ENCODE measurements around the gene GPR21. TPM values are rescaled to one million over a fixed set of nuclear protein-coding genes. Genes with fewer than 3 reads are reported as not detected.

The GPR21 gene
- 0.48 TPM in 1 of 2 replicates, not detected in the other for total RNA-seq (2014; rRNA removed; shearing (Covaris generic))

DNA sequence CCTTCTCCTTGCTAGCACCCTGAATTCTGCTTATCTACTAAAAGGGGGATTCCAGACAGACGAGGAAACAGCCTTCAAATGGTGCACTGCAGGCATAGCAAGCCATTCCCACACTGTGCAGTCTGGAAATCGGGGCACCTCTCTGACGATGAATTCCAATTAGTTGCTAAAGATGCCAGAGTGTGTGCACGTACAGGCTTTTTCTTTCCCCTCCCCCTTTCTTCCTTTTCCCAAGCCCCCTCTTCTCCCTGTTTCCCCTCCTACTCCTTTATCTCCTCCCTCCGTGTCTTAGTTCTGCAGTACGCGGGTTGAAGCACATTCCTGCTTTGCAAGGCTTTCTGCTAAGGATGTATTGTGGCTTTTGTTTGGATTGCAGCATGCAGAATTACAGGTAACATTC is at the start of gene GPR21:
Gene GPR21 (plus strand): TSS at position 316 of the 400 bp plus-strand sequence. CDS start 900 bp downstream, outside the sequence.
- no peak for DNase-seq
- no peak within 1 kb of the TSS for H3K4me3 ChIP-seq (ENCODE audit: insufficient read depth, low read depth, low read length)
- peaks cover 1% of the 10 kb centered on the region; the same call in 1 of the 2 replicates for H3K36me3 ChIP-seq (replicated peaks; ENCODE audit: control insufficient read depth, insufficient read depth, low read length)

DNA sequence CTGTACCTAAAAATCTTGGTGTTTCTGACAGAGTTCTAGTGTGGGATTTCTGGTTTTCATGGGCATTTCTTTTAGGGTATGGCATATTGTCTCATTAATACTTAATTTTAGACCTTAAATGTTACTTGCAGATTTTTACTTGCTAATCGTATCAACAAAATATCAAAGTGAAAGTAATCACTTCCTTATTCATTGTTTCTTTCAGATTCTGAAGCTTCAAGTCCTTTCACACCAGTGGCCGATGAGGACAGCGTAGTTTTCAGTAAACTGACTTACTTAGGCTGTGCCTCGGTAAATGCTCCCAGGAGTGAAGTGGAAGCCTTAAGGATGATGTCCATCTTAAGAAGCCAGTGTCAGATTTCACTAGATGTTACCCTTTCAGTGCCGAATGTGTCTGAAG is 47.5 kb upstream of the GPR21 start:
- peaks cover 10% of the 10 kb centered on the region for H3K36me3 ChIP-seq (replicated peaks; ENCODE audit: control insufficient read depth, insufficient read depth, low read length)
- H3K4me3 ChIP-seq (ENCODE audit: insufficient read depth, low read depth, low read length) = no peak overlapping the region
- no peak for DNase-seq
- no peaks in the 10 kb centered on the region for H3K27me3 ChIP-seq (ENCODE audit: control insufficient read depth, insufficient read depth, low read length)

More for the DNA sequence above, at the start of gene GPR21:
- no peaks in the 10 kb centered on the region for H3K27me3 ChIP-seq (ENCODE audit: control insufficient read depth, insufficient read depth, low read length)

DNA sequence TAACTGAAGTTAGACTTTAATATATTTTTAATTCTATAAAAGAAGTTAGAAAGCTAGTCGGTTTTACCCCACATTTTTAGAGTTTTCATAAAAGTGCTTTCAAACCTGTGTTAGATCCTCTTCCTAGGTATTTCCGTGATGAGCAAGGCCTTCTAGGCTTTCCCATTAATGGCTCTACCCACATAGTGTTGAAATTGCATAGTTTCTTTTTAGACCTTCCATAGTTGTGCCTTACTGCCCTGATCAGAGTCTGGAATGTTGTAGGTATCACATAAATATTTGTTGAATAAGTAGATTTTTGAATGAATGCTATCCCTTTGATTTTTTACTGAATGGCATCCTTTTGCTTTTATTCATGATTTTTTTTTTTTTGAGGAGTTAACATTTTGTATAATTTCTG is 45.3 kb upstream of the GPR21 start:
- Histone ChIP-seq H3K36me3 (replicated peaks; ENCODE audit: control insufficient read depth, insufficient read depth, low read length) (peaks cover 10% of the 10 kb centered on the region), H3K27me3 (ENCODE audit: control insufficient read depth, insufficient read depth, low read length) (no peaks in the 10 kb centered on the region), H3K4me3 (ENCODE audit: insufficient read depth, low read depth, low read length) (no peak overlapping the region)
- DNase-seq = no peak

GRCh38 chr9:122988920-122989621 is 44.4 kb upstream of the GPR21 start:
- H3K36me3 ChIP-seq (replicated peaks; ENCODE audit: control insufficient read depth, insufficient read depth, low read length) = peaks cover 10% of the 10 kb centered on the region
- DNase-seq = no peak
- H3K27me3 ChIP-seq (ENCODE audit: control insufficient read depth, insufficient read depth, low read length) = no peaks in the 10 kb centered on the region
- no peak overlapping the region for H3K4me3 ChIP-seq (ENCODE audit: insufficient read depth, low read depth, low read length)

DNA sequence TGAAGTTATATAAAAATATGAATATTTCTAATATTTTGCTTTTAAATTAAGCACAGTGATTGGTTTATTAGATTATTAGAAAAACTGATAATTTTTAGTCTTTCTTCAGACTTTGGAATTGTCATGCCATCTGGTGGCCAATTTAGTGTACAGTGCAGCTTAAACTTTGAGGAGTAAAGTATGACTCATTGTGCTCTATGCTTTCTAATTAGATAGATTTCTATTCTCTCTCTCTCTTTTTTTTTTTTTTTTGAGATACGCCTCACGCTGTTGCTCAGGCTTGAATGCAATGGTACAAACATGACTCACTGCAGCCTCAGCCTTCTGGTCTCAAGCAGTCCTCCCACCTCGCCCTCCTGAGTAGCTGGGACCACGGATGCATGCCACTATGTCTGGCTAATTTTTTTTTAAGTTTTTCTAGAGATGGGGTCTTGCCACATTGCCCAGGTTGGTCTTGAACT is 42.1 kb upstream of the GPR21 start:
- no peak for DNase-seq
- Histone ChIP-seq H3K36me3 (replicated peaks; ENCODE audit: control insufficient read depth, insufficient read depth, low read length) (peaks cover 9% of the 10 kb centered on the region), H3K27me3 (ENCODE audit: control insufficient read depth, insufficient read depth, low read length) (no peaks in the 10 kb centered on the region), H3K4me3 (ENCODE audit: insufficient read depth, low read depth, low read length) (no peak overlapping the region)

GRCh38 chr9:122996586-122996985 is 36.9 kb upstream of the GPR21 start:
- no peaks in the 10 kb centered on the region for H3K27me3 ChIP-seq (ENCODE audit: control insufficient read depth, insufficient read depth, low read length)
- peaks cover 1% of the 10 kb centered on the region; the same call in 1 of the 2 replicates for H3K36me3 ChIP-seq (replicated peaks; ENCODE audit: control insufficient read depth, insufficient read depth, low read length)
- H3K4me3 ChIP-seq (ENCODE audit: insufficient read depth, low read depth, low read length) = no peak overlapping the region
- DNase-seq = no peak

GRCh38 chr9:122998448-122998847 is 35.0 kb upstream of the GPR21 start:
- no peaks in the 10 kb centered on the region for H3K27me3 ChIP-seq (ENCODE audit: control insufficient read depth, insufficient read depth, low read length)
- no peak overlapping the region for H3K4me3 ChIP-seq (ENCODE audit: insufficient read depth, low read depth, low read length)
- H3K36me3 ChIP-seq (replicated peaks; ENCODE audit: control insufficient read depth, insufficient read depth, low read length) = peaks cover 1% of the 10 kb centered on the region
- DNase-seq = no peak

DNA sequence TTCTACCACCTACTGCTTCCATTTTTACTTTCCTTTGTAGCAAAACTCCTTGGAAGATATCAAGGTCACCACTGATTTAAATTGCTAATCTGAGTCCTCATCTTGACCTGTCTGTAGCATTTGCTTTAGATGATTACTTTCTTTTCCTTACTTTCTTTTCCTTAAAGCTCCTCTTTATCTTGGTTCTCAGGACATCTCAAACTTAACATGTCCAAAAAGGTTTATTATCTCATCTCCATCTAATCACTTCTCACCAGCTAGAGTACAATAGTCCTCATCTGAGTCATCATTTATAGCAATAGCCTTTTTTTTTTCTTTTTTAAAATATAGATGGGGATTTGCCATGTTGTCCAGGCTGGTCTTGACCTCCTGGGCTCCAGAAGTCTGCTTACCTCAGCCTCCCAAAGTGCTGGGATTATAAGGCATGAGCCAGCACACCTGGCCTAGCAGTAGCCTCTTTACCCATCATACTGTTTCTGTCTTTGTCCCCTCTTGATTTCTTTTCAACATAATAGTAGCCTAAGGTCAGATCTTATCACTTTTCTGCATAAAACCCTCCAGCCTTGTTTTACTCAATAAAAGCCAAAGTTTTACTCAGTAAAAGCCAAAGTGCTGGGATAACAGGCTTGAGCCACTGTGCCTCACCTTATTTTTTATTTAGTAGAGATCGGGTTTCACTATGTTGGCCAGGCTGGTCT is 32.9 kb upstream of the GPR21 start:
- Histone ChIP-seq H3K27me3 (ENCODE audit: control insufficient read depth, insufficient read depth, low read length) (no peaks in the 10 kb centered on the region), H3K36me3 (replicated peaks; ENCODE audit: control insufficient read depth, insufficient read depth, low read length) (peaks cover 1% of the 10 kb centered on the region), H3K4me3 (ENCODE audit: insufficient read depth, low read depth, low read length) (no peak overlapping the region)
- DNase-seq = no peak

GRCh38 chr9:123002754-123003153 is 30.7 kb upstream of the GPR21 start:
- DNase-seq = no peak
- Histone ChIP-seq H3K36me3 (replicated peaks; ENCODE audit: control insufficient read depth, insufficient read depth, low read length) (peaks cover 1% of the 10 kb centered on the region), H3K4me3 (ENCODE audit: insufficient read depth, low read depth, low read length) (no peak overlapping the region)

DNA sequence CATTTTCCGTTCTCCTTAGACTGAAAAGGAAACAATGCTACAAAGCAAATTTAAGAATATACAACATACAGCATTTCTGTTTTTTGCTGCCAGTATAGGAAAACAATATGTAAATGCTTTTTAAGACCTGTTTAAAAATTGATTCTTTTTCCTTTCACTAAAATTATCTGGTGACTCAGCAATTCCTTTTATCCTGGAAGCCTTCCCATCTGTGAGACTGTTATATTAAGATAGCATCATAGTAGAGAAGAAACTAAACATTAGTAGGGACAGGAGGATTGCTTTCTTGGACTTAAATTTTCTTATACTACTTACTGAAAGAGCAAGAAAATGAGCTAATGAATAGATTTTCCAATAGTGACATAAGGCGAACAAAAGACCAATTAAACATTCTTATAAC is 30.0 kb upstream of the GPR21 start:
- no peaks in the 10 kb centered on the region for H3K27me3 ChIP-seq (ENCODE audit: control insufficient read depth, insufficient read depth, low read length)
- no peak for DNase-seq
- no peak overlapping the region for H3K4me3 ChIP-seq (ENCODE audit: insufficient read depth, low read depth, low read length)
- peaks cover 1% of the 10 kb centered on the region for H3K36me3 ChIP-seq (replicated peaks; ENCODE audit: control insufficient read depth, insufficient read depth, low read length)

More at GRCh38 chr9:123002754-123003153, 30.7 kb upstream of the GPR21 start:
- no peaks in the 10 kb centered on the region for H3K27me3 ChIP-seq (ENCODE audit: control insufficient read depth, insufficient read depth, low read length)

DNA sequence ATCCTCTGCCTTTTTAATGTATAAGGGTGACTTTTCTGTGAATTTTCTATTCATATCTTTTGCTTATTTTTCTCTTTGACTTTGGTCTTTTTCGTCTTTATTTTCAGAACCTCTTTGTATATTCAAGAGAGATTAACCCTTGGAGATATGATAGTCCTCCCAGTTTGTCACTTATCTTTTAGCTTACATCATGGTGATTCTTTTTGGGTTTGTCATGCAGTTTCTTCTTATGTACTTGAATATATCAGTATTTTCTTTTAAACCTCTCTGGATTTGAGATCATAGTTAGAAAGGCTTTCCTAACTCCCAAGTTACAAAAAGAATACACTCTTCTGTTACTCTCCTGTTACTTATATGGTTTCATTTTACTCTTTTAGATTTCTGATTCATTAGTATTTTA is 27.5 kb upstream of the GPR21 start:
- no peak for DNase-seq
- Histone ChIP-seq H3K36me3 (replicated peaks; ENCODE audit: control insufficient read depth, insufficient read depth, low read length) (peaks cover 1% of the 10 kb centered on the region), H3K27me3 (ENCODE audit: control insufficient read depth, insufficient read depth, low read length) (no peaks in the 10 kb centered on the region), H3K4me3 (ENCODE audit: insufficient read depth, low read depth, low read length) (no peak overlapping the region)

DNA sequence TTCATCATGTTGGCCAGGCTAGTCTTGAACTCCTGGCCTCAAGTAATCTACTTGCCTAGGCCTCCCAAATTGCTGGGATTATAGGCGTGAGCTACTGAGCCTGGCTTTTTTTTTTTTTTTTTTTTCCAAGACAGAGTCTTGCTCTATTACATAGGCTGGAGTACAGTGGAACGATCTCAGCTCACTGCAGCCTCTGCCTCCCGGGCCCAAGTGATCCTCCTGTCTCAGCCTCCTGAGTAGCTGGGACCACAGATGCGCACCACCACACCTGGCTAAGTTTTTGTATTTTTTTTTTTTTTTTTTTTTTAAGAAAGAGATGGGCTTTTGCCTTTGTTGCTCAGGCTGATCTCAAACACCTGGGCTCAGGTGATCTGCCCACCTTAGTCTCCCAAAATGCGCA is 26.2 kb upstream of the GPR21 start:
- DNase-seq = no peak

DNA sequence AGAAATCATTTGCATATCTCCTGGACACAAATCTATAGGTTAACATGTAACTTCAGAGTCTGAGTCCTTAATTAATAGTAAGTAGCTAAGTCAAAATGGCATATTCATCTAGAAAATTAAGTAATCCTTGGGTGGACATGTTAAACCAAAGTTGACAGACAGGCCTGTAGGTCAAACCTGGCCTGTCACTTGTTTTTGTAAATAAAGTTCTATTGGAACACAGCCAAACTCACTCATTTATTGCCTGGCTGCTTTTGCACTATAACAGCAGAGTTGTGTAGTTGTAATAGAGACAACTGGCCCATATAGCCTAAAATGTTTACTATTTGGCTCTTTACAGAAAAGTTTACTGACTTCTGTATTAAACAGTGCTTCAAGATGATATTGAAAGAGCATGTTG is 24.6 kb upstream of the GPR21 start:
- H3K27me3 ChIP-seq (ENCODE audit: control insufficient read depth, insufficient read depth, low read length) = no peaks in the 10 kb centered on the region
- no peaks in the 10 kb centered on the region; the same call in none of the 2 replicates for H3K36me3 ChIP-seq (replicated peaks; ENCODE audit: control insufficient read depth, insufficient read depth, low read length)
- no peak overlapping the region for H3K4me3 ChIP-seq (ENCODE audit: insufficient read depth, low read depth, low read length)
- DNase-seq = no peak

More for the DNA sequence above, 26.2 kb upstream of the GPR21 start:
- Histone ChIP-seq H3K36me3 (replicated peaks; ENCODE audit: control insufficient read depth, insufficient read depth, low read length) (no peaks in the 10 kb centered on the region; the same call in 1 of the 2 replicates), H3K27me3 (ENCODE audit: control insufficient read depth, insufficient read depth, low read length) (no peaks in the 10 kb centered on the region), H3K4me3 (ENCODE audit: insufficient read depth, low read depth, low read length) (no peak overlapping the region)

DNA sequence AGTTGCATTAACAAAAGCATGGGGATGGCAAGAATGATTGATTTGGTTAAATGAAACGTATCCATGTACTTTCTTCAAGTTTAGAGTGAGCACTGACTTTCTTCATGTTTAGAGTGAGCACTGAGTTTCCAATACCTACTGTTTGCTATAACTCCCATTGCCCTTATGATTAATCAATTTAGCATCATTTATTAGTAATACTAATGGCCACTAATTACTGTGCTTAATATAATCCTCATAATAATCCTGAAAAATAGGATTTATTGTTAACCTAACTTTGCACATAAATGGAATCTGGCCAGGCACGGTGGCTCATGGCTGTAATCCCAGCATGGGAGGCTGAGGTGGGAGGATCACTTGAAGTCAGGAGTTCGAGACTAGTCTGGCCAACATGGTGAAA is 22.1 kb upstream of the GPR21 start:
- no peaks in the 10 kb centered on the region; the same call in none of the 2 replicates for H3K36me3 ChIP-seq (replicated peaks; ENCODE audit: control insufficient read depth, insufficient read depth, low read length)
- no peaks in the 10 kb centered on the region for H3K27me3 ChIP-seq (ENCODE audit: control insufficient read depth, insufficient read depth, low read length)
- no peak for DNase-seq
- H3K4me3 ChIP-seq (ENCODE audit: insufficient read depth, low read depth, low read length) = no peak overlapping the region

Data from H7 (cell line).